Measurements from ENCODE around the gene ABLIM2.

DNA sequence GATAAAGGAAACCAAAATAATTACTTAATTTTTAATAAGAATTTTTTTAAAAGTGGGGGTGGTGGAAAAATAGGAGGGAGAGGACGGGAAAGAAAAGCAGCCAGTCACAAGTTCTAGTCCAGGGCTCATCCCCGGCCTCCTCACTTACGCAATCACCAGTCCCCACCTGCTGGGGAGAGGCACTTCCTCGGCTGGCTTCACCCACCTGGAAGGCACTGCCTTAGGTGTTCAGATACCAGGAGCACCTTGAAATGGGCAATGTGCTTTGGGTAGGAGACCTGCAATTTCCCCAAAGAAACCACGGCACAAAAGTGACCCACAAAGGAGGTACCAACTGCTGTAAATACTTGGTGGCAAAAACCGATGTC, 242.8 kb downstream of the ABLIM2 start:
- TF ChIP-seq, protein P1, sequence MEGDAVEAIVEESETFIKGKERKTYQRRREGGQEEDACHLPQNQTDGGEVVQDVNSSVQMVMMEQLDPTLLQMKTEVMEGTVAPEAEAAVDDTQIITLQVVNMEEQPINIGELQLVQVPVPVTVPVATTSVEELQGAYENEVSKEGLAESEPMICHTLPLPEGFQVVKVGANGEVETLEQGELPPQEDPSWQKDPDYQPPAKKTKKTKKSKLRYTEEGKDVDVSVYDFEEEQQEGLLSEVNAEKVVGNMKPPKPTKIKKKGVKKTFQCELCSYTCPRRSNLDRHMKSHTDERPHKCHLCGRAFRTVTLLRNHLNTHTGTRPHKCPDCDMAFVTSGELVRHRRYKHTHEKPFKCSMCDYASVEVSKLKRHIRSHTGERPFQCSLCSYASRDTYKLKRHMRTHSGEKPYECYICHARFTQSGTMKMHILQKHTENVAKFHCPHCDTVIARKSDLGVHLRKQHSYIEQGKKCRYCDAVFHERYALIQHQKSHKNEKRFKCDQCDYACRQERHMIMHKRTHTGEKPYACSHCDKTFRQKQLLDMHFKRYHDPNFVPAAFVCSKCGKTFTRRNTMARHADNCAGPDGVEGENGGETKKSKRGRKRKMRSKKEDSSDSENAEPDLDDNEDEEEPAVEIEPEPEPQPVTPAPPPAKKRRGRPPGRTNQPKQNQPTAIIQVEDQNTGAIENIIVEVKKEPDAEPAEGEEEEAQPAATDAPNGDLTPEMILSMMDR (IDR thresholded peaks at IDR 0.05; ENCODE audit: low read length): no peak
- no peak for TF ChIP-seq EZH2 (optimal IDR thresholded peaks at IDR 0.05; ENCODE audit: low read depth, low read length)
